Uterus (tissue), 4 donors: ENCODE data around the gene TMEM186. TPM values are rescaled to one million over a fixed set of nuclear protein-coding genes. Genes with fewer than 3 reads are reported as not detected.
"Not testable (repeated sequence)": the region's sequence is repeated elsewhere in the genome, so short reads cannot be mapped to it uniquely, and the experiment has no call there.

ENCODE experiments used
- DNase-seq, 2 donors: peaks; one replicate each; pipeline ENCODE4 v3.0.0-alpha.2; 2019 to 2020
- H3K27ac ChIP-seq, 2 donors: fragments of 200-600 bp; sonication (generic); 1 replicate in 1 of 2; 2 replicates in 1 of 2; pipeline ENCODE4 v1.5.1; 2016 to 2018
- H3K27me3 ChIP-seq, 2 donors: fragments of 200-600 bp; sonication (generic); one replicate each; pipeline ENCODE4 v1.5.1; 2018 to 2019; ENCODE audit warnings: control low read depth in 1 of 2
- H3K36me3 ChIP-seq, 2 donors: fragments of 200-600 bp; sonication (generic); one replicate each; pipeline ENCODE4 v1.5.1; 2019; ENCODE audit warnings: control low read depth in 1 of 2
- H3K4me1 ChIP-seq, 2 donors: fragments of 200-600 bp; sonication (generic); one replicate each; pipeline ENCODE4 v1.5.1; 2018 to 2019; ENCODE audit warnings: control low read depth in 1 of 2
- H3K4me3 ChIP-seq, 2 donors: fragments of 200-600 bp; sonication (generic); 1 replicate in 1 of 2; 2 replicates in 1 of 2; pipeline ENCODE4 v1.5.1; 2018 to 2019; ENCODE audit warnings: mild to moderate bottlenecking in 1 of 2
- H3K9me3 ChIP-seq, 2 donors: fragments of 200-600 bp; sonication (generic); one replicate each; pipeline ENCODE4 v1.5.1; 2019; ENCODE audit warnings: control low read depth in 1 of 2
- CTCF ChIP-seq, 4 experiments: fragments of 200-600 bp in 2 of 4; fragments of 450-650 bp in 2 of 4; sonication (generic) in 2 of 4; IDR thresholded peaks; one replicate each; pipeline ENCODE4 v1.5.1; 2016 to 2019; ENCODE audit warnings: antibody characterized with exemption in 4 of 4, mild to moderate bottlenecking in 2 of 4, moderate library complexity in 1 of 4
- POLR2A ChIP-seq, 2 donors: fragments of 450-650 bp; IDR thresholded peaks; one replicate each; pipeline ENCODE4 v1.6.1; 2016; ENCODE audit warnings: antibody characterized with exemption in 2 of 2, mild to moderate bottlenecking in 1 of 2, moderate library complexity in 1 of 2
- intact Hi-C: fragments of 100-400 bp; cut with DNase I; formaldehyde crosslinking; loops from one replicate; pipeline ENCODE4 v1.15.1; 2023; ENCODE audit warnings: low total_unique reads
- total RNA-seq, 4 donors: library from RNA; depleted of rRNA in 3 of 4; stranded (reverse); fragments of >200 nt in 3 of 4; gene quantifications; one replicate each; pipeline versions ENCODE4 v1.1.0 to v1.2.4, GENCODE V29; 2014 to 2023
- donor health status: DM: yes; HTN: yes; CAD: no.

The TMEM186 gene
- total RNA-seq, result 1 to 10 TPM; 6.1 to 9.1 (median 8.3) TPM

GRCh38 chr16:8797364-8798173 lies at the start of gene TMEM186, which contains the start of gene PMM2:
Gene TMEM186 (minus strand): TSS chr16:8797639. CDS start chr16:8797614, 25 bp downstream.
Gene PMM2 (plus strand): TSS chr16:8797839. CDS start chr16:8797883, 44 bp downstream.
- Histone ChIP-seq H3K36me3 (no peaks in the 10 kb centered on the region), H3K4me1 (peaks cover 0 to 6% of the 10 kb centered on the region in 2 donors), H3K27ac (peak within 1 kb of the TSS; percentile 59 to 86), H3K4me3 (peak within 1 kb of the TSS; percentile 92 to 98), H3K9me3 (no peaks in the 10 kb centered on the region), H3K27me3 (no peaks in the 10 kb centered on the region)
- peak; percentile 94 to 95 for DNase-seq
- TF ChIP-seq CTCF (IDR thresholded peaks at IDR 0.05) (peak in 2 of 4 experiments; percentile 5 to 41), POLR2A (IDR thresholded peaks at IDR 0.05) (peak; percentile 30 to 49)
- intact Hi-C loops, result no loop called here

- Histone ChIP-seq H3K4me1 (no peaks in the 10 kb centered on the region), H3K36me3 (no peaks in the 10 kb centered on the region), H3K27ac (no peak overlapping the region), H3K9me3 (no peaks in the 10 kb centered on the region), H3K4me3 (no peak overlapping the region), H3K27me3 (no peaks in the 10 kb centered on the region)
- DNase-seq, result no peak
- no peak for TF ChIP-seq POLR2A (IDR thresholded peaks at IDR 0.05)
- intact Hi-C loops, result no loop called here
Measured at GRCh38 chr16:8847145-8847544, 49.7 kb upstream of the TMEM186 start.

DNA sequence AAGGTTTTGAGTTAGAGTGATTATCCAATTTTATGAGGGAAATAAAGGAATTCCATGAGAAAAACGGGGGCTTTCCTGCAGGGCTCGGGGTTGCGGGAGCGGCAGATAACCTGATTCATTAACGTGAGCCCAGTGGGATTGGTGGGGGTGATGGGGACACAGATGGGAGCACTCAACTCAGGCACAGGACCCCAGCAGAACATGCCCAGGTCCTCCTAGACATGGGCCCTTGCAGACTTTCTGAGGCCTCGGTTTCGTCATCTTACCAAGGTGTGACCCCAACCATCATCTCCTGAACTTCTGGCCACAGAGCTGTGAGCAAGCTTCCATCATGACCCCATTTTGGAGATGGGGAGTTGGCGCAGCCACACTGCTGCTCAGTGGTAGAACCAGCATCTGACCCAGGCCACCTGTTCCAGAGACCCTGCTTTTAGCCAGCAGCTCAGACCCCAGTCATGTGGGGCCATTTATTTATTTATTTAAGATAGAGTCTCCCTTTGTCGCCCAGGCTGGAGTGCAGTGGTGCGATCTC lies 49.0 kb upstream of the TMEM186 start:
- Histone ChIP-seq H3K9me3 (no peaks in the 10 kb centered on the region), H3K4me1 (no peaks in the 10 kb centered on the region), H3K36me3 (no peaks in the 10 kb centered on the region), H3K27ac (no peak overlapping the region), H3K4me3 (no peak overlapping the region), H3K27me3 (no peaks in the 10 kb centered on the region)
- no peak for DNase-seq
- TF ChIP-seq POLR2A (IDR thresholded peaks at IDR 0.05) (no peak), CTCF (IDR thresholded peaks at IDR 0.05) (no peak)
- intact Hi-C loops, result no loop called here

DNA sequence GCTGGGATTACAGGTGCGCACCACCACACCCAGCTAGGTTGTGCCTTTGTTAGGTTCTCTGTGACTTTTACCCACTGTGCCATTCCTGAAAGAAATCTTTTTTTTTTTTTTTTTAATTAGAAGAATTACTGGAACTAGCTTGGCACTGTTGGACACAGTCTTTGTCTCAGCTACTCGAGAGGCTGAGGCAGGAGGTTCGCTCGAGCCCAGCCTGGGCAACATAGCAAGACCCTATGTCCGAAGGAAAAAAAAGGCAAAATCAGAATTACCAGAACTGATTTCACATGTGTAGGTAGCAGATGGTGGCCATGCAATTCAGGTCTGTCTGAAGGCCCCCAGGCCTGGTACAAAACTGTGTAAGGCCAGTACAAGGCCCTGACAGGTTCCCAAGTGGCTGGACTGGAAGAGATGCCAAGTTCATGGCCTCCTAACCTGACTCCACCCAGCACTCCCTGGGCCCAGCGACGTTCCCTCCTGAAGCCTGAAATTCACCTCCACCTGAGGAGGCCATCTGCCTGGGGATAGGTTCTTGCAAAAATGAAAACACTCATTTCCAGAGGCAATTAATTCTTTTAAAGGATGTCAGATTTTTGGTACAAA lies 48.4 kb upstream of the TMEM186 start:
- no peak overlapping the region for H3K4me3 ChIP-seq
- no peak for DNase-seq
- intact Hi-C loops, result no loop called here
- H3K27ac ChIP-seq, result no peak overlapping the region
- no peak for TF ChIP-seq POLR2A (IDR thresholded peaks at IDR 0.05)
- TF ChIP-seq CTCF (IDR thresholded peaks at IDR 0.05), result no peak
- H3K36me3 ChIP-seq, result no peaks in the 10 kb centered on the region
- no peaks in the 10 kb centered on the region for H3K9me3 ChIP-seq
- no peaks in the 10 kb centered on the region for H3K27me3 ChIP-seq
- H3K4me1 ChIP-seq, result no peaks in the 10 kb centered on the region

DNA sequence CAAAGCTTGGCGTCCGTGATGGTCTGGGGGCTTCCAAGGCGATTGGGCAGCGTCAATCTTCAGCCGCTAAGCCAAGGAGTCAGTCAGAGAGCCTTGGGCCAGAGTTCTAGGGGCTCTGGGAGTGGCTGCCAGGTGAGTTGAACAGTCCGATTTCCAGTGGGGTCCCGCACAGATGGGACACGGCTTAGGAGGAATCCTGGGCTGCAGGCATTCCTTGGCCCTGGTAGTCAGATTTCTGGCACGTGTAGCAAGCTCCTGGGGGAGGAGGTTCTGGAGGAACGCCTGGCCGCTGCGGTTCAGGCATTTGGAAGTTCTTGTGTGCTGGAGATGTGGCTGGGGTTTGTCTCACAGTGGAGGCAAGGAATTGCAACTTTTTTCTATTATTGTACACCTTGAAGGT lies 45.9 kb upstream of the TMEM186 start:
- intact Hi-C loops, H3K4me3 ChIP-seq: not testable (repeated sequence)
- peak in 1 of 2 donors; percentile 37 for DNase-seq

DNA sequence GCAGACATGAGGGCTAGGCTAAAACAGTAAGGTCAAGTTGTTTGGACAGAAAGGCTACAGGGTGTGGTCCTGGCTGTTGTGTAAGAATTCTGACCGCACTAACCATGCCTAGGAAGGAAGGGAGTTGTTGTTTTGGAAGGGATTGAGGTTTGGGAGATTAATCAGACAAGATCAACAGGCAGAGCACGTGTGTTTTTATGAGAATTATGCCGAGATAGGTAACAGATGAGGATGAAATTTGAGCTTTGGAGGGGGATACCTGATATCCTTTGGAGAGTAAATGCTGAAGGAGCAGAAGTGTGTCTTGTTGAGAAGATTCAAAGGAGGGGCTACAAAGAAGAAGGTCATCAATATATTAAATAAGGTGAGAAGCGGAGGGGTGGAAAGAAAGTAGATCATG lies 44.6 kb upstream of the TMEM186 start:
- H3K27ac ChIP-seq, result peak overlapping the region; percentile 41 to 49
- H3K4me1 ChIP-seq, DNase-seq, H3K36me3 ChIP-seq, intact Hi-C loops, H3K27me3 ChIP-seq, H3K9me3 ChIP-seq, H3K4me3 ChIP-seq: not testable (repeated sequence)

More for the DNA sequence above, 45.9 kb upstream of the TMEM186 start:
- H3K36me3 ChIP-seq, H3K9me3 ChIP-seq, H3K4me1 ChIP-seq, H3K27me3 ChIP-seq, H3K27ac ChIP-seq: not testable (repeated sequence)

DNA sequence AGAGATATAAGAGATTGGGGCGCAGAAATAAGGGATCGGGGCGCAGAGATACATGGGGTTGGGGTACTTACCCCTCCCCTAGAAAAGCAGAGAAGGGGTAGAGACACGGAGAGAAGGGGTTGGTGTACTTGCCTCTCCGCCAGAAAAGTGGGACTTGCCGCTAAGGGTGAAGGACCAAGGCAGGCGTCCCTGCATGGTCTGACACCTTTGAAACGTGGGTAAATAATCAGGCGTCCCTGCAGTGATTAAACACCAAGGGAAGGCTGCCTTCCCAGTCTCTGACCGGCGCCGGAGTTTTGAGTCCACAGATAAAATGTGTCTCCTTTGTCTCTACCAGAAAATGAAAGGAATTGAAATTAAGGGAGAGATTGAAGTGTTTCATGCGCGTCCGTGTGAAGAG lies 40.2 kb upstream of the TMEM186 start:
- H3K4me1 ChIP-seq, H3K27me3 ChIP-seq, H3K9me3 ChIP-seq, H3K27ac ChIP-seq, intact Hi-C loops, H3K36me3 ChIP-seq, H3K4me3 ChIP-seq, DNase-seq: not testable (repeated sequence)

DNA sequence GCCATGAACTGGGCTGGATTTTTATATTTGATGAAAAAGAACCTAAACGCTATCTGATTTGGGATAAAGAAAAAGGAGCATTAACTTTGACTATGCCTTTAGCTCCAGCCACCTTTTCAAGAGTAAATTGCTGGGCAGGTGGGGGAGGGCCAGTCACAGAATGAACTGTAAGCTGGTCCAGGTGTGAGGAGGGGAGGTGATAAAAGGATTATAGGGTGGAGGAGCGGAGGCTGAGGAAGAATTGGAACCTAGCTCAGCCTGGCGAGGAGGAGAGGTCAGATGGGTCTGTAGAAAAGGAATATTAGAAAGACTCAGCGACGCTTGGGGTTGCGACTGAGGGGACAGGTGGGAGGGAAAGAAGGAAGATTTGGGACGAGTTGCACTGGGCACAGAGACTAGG lies 39.4 kb upstream of the TMEM186 start:
- H3K9me3 ChIP-seq, H3K4me1 ChIP-seq, intact Hi-C loops, H3K4me3 ChIP-seq, H3K27ac ChIP-seq, DNase-seq, H3K27me3 ChIP-seq, H3K36me3 ChIP-seq: not testable (repeated sequence)
